ENCODE data around the gene ATF6. TPM values are rescaled to one million over a fixed set of nuclear protein-coding genes. Genes with fewer than 3 reads are reported as not detected.

The ATF6 gene
- total and polyA plus RNA-seq, 9 donors = 13.4 to 21.0 (median 16.3) TPM

DNA sequence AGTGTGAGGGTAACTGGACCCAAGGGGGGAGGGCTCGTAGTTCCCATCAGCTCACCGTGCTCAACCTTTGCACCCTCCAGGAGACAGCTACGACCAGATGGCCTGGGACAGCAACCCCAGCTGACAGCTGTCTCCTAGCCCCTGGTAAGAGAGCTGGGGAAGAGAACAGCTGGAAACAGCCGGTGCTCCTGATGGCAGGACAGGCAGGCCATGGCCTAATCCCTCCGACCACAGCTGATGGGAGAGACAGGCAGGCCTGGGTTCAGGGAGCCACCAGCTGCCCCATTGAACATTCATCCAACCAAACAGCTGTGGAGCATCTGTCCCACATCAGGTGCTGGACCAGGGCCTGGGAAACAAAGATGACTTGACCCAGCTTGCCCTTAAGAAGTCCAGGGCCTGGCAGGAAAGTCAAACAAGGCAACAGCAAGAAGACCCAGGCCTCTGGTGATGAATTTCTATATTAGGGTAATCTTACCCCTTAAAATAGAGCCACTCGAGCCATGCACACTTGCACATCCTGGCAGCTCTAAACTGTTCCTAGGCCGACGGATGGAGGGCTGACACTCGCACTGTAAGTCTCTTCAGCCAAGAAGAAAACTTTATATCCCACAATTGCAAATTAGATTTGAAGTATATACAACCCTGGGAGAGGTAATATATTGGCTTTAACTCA is 245.4 kb downstream of the ATF6 start:
- peak overlapping the region; percentile 37 for H3K27ac ChIP-seq (ENCODE audit: low read length)
- 63% methylated on average over 2 of the region's 9 CpGs for WGBS (ENCODE audit: insufficient coverage)
- H3K9me3 ChIP-seq (replicated peaks; ENCODE audit: control insufficient read depth, low read depth, low read length) = peaks cover 2% of the 10 kb centered on the region
- H3K36me3 ChIP-seq (ENCODE audit: control insufficient read depth, insufficient read depth, low read length) = peaks cover 53% of the 10 kb centered on the region
- H3K4me3 ChIP-seq (ENCODE audit: low read length) = no peak overlapping the region
- H3K27me3 ChIP-seq (ENCODE audit: control insufficient read depth, insufficient read depth, low read length) = no peaks in the 10 kb centered on the region
- peak; percentile 92 for DNase-seq
- H3K4me1 ChIP-seq (ENCODE audit: control insufficient read depth, insufficient read depth, low read length) = peaks cover 51% of the 10 kb centered on the region

DNA sequence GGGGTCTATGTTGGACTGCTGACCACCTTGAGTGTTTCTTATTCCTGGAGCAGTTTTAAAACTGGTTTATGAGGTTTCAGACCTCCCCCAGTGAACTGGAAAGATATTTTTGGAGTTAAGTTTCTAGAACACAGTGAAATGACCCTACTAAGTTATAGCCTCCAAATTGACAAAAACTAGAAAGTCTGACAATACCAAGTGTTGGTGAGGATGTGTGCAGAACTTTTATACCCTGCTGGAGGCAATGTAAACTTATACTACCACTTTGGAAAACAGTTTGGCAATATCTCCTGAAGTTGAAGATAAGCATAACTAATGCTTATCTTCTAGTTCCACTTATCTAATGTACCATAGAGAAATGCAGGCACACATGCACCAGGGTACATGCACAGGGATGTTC is 247.2 kb downstream of the ATF6 start:
- DNase-seq = no peak
- Histone ChIP-seq H3K4me3 (ENCODE audit: low read length) (no peak overlapping the region), H3K27me3 (ENCODE audit: control insufficient read depth, insufficient read depth, low read length) (no peaks in the 10 kb centered on the region), H3K4me1 (ENCODE audit: control insufficient read depth, insufficient read depth, low read length) (peaks cover 47% of the 10 kb centered on the region), H3K36me3 (ENCODE audit: control insufficient read depth, insufficient read depth, low read length) (peaks cover 54% of the 10 kb centered on the region), H3K27ac (ENCODE audit: low read length) (no peak overlapping the region), H3K9me3 (replicated peaks; ENCODE audit: control insufficient read depth, low read depth, low read length) (peaks cover 2% of the 10 kb centered on the region)

Other genes with a start within 250 kb of the ATF6 start
- 0.49 TPM for gene HSPA6, start 241.8 kb upstream of the ATF6 start, total RNA-seq
- under 1 TPM; 0.31 to 0.84 (median 0.61) TPM for gene HSPA6, start 241.8 kb upstream of the ATF6 start, polyA plus RNA-seq (ENCODE audit: insufficient read depth in 1 of 8, insufficient read length in 8 of 8, low replicate concordance in 1 of 8)
- gene FCGR3A, start 216.5 kb upstream of the ATF6 start, total RNA-seq = 0.66 TPM
- gene FCGR3A, start 216.5 kb upstream of the ATF6 start, polyA plus RNA-seq (ENCODE audit: insufficient read depth in 1 of 8, insufficient read length in 8 of 8, low replicate concordance in 1 of 8) = 1 to 10 TPM in 7 of 8 donors, under 1 TPM in 1; 0.99 to 3.1 (median 1.9) TPM
- 0.13 TPM for gene FCGR3B, start 135.1 kb upstream of the ATF6 start, total RNA-seq
- gene FCGR3B, start 135.1 kb upstream of the ATF6 start, polyA plus RNA-seq (ENCODE audit: insufficient read depth in 1 of 8, insufficient read length in 8 of 8, low replicate concordance in 1 of 8) = 1 to 10 TPM in 2 of 8 donors, under 1 TPM in 6; 0.14 to 1.8 (median 0.55) TPM
- gene FCGR2B, start 103.2 kb upstream of the ATF6 start, total RNA-seq = 0.22 TPM
- gene FCGR2B, start 103.2 kb upstream of the ATF6 start, polyA plus RNA-seq (ENCODE audit: insufficient read depth in 1 of 8, insufficient read length in 8 of 8, low replicate concordance in 1 of 8) = under 1 TPM in 7 of 8 donors, not detected in 1; 0.07 to 0.42 (median 0.15) TPM
- gene FCRLA, start 59.1 kb upstream of the ATF6 start, total RNA-seq = 0.35 TPM
- under 1 TPM in 7 of 8 donors, not detected in 1; 0.23 to 0.74 (median 0.48) TPM for gene FCRLA, start 59.1 kb upstream of the ATF6 start, polyA plus RNA-seq (ENCODE audit: insufficient read depth in 1 of 8, insufficient read length in 8 of 8, low replicate concordance in 1 of 8)
- gene FCRLB, start 44.8 kb upstream of the ATF6 start, total RNA-seq = 0.40 TPM
- under 1 TPM; 0.31 to 0.79 (median 0.43) TPM for gene FCRLB, start 44.8 kb upstream of the ATF6 start, polyA plus RNA-seq (ENCODE audit: insufficient read depth in 1 of 8, insufficient read length in 8 of 8, low replicate concordance in 1 of 8)
- gene DUSP12, start 16.5 kb upstream of the ATF6 start, total RNA-seq = 32.3 TPM
- gene DUSP12, start 16.5 kb upstream of the ATF6 start, polyA plus RNA-seq (ENCODE audit: insufficient read depth in 1 of 8, insufficient read length in 8 of 8, low replicate concordance in 1 of 8) = 10 to 100 TPM; 21.6 to 27.1 (median 23.5) TPM

Measured in muscle of leg (tissue), 11 donors.